ENCODE results near the gene CDH4. TPM values are rescaled to one million over a fixed set of nuclear protein-coding genes. Genes with fewer than 3 reads are reported as not detected.
A peak's percentile ranks its signal among the peaks of the same experiment; 100 is the strongest.

The CDH4 gene
- total and polyA plus RNA-seq, 4 donors = 5.8 to 24.1 (median 17.1) TPM

- Histone ChIP-seq H3K9me3 (ENCODE audit: control insufficient read depth, insufficient read depth, low read length) (no peaks in the 10 kb centered on the region), H3K27me3 (ENCODE audit: control insufficient read depth, insufficient read depth, low read length) (no peaks in the 10 kb centered on the region), H3K4me3 (ENCODE audit: low read depth, low read length) (no peak overlapping the region), H3K36me3 (ENCODE audit: control insufficient read depth, insufficient read depth, low read length) (peaks cover 2% of the 10 kb centered on the region), H3K27ac (ENCODE audit: low read depth, low read length) (no peak overlapping the region), H3K4me1 (ENCODE audit: control insufficient read depth, insufficient read depth, low read length) (peaks cover 34% of the 10 kb centered on the region)
- no peak for DNase-seq (ENCODE audit: low read depth in 4 of 6, low spot score in 6 of 6)
- 89% methylated on average over 16 of the region's 19 CpGs for WGBS (ENCODE audit: insufficient coverage)
These were observed 307.8 kb downstream of the CDH4 start for GRCh38 chr20:61559706-61560315.

DNA sequence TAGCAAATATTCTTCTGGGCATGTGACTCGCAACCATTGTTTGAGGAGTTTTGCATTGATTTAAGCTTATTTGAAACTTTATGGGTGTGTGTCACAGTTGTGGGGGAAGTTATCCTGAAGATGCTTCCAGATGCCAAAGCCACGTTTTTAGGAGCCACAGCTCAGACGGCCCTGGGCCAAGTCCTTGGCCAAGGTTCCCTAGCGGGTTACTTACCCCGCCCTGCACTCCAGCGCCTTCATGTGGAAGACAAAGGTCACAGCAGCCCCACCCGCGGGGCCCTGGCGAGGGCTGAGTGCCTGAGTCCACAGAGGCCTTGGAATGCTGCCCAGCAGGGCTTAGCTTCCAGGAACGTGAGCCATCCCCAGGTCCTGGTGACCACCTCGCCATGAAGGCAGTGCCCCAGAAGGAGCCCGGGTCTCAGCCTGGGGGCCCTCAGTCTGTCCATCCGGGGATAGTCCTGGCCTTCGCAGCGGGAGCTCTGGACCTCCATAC lies 308.3 kb downstream of the CDH4 start:
- WGBS (ENCODE audit: insufficient coverage) = 81% methylated on average over 14 of the region's 15 CpGs
- H3K27me3 ChIP-seq (ENCODE audit: control insufficient read depth, insufficient read depth, low read length) = no peaks in the 10 kb centered on the region
- no peak overlapping the region for H3K27ac ChIP-seq (ENCODE audit: low read depth, low read length)
- peaks cover 34% of the 10 kb centered on the region for H3K4me1 ChIP-seq (ENCODE audit: control insufficient read depth, insufficient read depth, low read length)
- peaks cover 2% of the 10 kb centered on the region for H3K36me3 ChIP-seq (ENCODE audit: control insufficient read depth, insufficient read depth, low read length)
- H3K9me3 ChIP-seq (ENCODE audit: control insufficient read depth, insufficient read depth, low read length) = no peaks in the 10 kb centered on the region
- DNase-seq (ENCODE audit: low read depth in 4 of 6, low spot score in 6 of 6) = no peak
- no peak overlapping the region for H3K4me3 ChIP-seq (ENCODE audit: low read depth, low read length)

- Histone ChIP-seq H3K36me3 (ENCODE audit: control insufficient read depth, insufficient read depth, low read length) (peaks cover 2% of the 10 kb centered on the region), H3K27ac (ENCODE audit: low read depth, low read length) (no peak overlapping the region)
- no peak for DNase-seq (ENCODE audit: low read depth in 4 of 6, low spot score in 6 of 6)
These were observed 309.2 kb downstream of the CDH4 start for GRCh38 chr20:61561111-61561830.

DNA sequence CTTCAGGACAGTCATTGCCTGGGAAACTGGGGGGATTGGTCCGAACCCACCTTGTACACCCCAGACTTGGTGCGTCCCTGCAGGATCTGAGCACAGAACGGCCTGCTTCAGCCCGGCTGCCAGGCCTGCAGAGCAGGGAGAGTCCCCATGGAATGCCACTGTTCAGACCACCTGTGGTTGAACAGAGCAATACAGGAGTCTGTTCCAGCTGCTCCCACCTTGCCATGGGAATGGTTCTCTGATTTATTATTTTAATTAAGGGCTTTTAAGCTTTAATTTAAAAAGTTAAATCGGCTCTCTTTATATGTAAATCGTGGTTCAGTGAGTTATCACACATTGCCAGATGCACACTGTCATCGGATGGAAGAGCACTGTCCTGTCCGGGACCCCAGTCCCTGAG lies 310.4 kb downstream of the CDH4 start:
- Histone ChIP-seq H3K27ac (ENCODE audit: low read depth, low read length) (no peak overlapping the region), H3K4me1 (ENCODE audit: control insufficient read depth, insufficient read depth, low read length) (peaks cover 33% of the 10 kb centered on the region), H3K27me3 (ENCODE audit: control insufficient read depth, insufficient read depth, low read length) (no peaks in the 10 kb centered on the region), H3K36me3 (ENCODE audit: control insufficient read depth, insufficient read depth, low read length) (peaks cover 2% of the 10 kb centered on the region), H3K9me3 (ENCODE audit: control insufficient read depth, insufficient read depth, low read length) (no peaks in the 10 kb centered on the region), H3K4me3 (ENCODE audit: low read depth, low read length) (no peak overlapping the region)
- DNase-seq (ENCODE audit: low read depth in 4 of 6, low spot score in 6 of 6) = peak in 1 of 6 donors; percentile 62
- 66% methylated on average over 8 of the region's 8 CpGs for WGBS (ENCODE audit: insufficient coverage)

More at GRCh38 chr20:61561111-61561830, 309.2 kb downstream of the CDH4 start:
- peaks cover 28% of the 10 kb centered on the region for H3K4me1 ChIP-seq (ENCODE audit: control insufficient read depth, insufficient read depth, low read length)
- H3K27me3 ChIP-seq (ENCODE audit: control insufficient read depth, insufficient read depth, low read length) = no peaks in the 10 kb centered on the region
- H3K4me3 ChIP-seq (ENCODE audit: low read depth, low read length) = no peak overlapping the region
- 80% methylated on average over 9 of the region's 10 CpGs for WGBS (ENCODE audit: insufficient coverage)
- H3K9me3 ChIP-seq (ENCODE audit: control insufficient read depth, insufficient read depth, low read length) = no peaks in the 10 kb centered on the region

- Histone ChIP-seq H3K27ac (ENCODE audit: low read depth, low read length) (no peak overlapping the region), H3K27me3 (ENCODE audit: control insufficient read depth, insufficient read depth, low read length) (no peaks in the 10 kb centered on the region), H3K36me3 (ENCODE audit: control insufficient read depth, insufficient read depth, low read length) (peaks cover 2% of the 10 kb centered on the region), H3K4me1 (ENCODE audit: control insufficient read depth, insufficient read depth, low read length) (peaks cover 33% of the 10 kb centered on the region), H3K4me3 (ENCODE audit: low read depth, low read length) (no peak overlapping the region), H3K9me3 (ENCODE audit: control insufficient read depth, insufficient read depth, low read length) (no peaks in the 10 kb centered on the region)
- WGBS (ENCODE audit: insufficient coverage) = 64% methylated on average over 16 of the region's 16 CpGs
- DNase-seq (ENCODE audit: low read depth in 4 of 6, low spot score in 6 of 6) = no peak
These were observed 310.9 kb downstream of the CDH4 start for GRCh38 chr20:61562897-61563504.

GRCh38 chr20:61564628-61565027 lies 312.6 kb downstream of the CDH4 start:
- H3K36me3 ChIP-seq (ENCODE audit: control insufficient read depth, insufficient read depth, low read length) = peaks cover 2% of the 10 kb centered on the region
- H3K4me3 ChIP-seq (ENCODE audit: low read depth, low read length) = no peak overlapping the region
- no peak for DNase-seq (ENCODE audit: low read depth in 4 of 6, low spot score in 6 of 6)
- no peak overlapping the region for H3K27ac ChIP-seq (ENCODE audit: low read depth, low read length)
- 100% methylated on average over 2 of the region's 8 CpGs for WGBS (ENCODE audit: insufficient coverage)
- no peaks in the 10 kb centered on the region for H3K27me3 ChIP-seq (ENCODE audit: control insufficient read depth, insufficient read depth, low read length)
- H3K4me1 ChIP-seq (ENCODE audit: control insufficient read depth, insufficient read depth, low read length) = peaks cover 25% of the 10 kb centered on the region
- no peaks in the 10 kb centered on the region for H3K9me3 ChIP-seq (ENCODE audit: control insufficient read depth, insufficient read depth, low read length)

- no peaks in the 10 kb centered on the region for H3K36me3 ChIP-seq (ENCODE audit: control insufficient read depth, insufficient read depth, low read length)
- H3K4me1 ChIP-seq (ENCODE audit: control insufficient read depth, insufficient read depth, low read length) = peaks cover 35% of the 10 kb centered on the region
- H3K9me3 ChIP-seq (ENCODE audit: control insufficient read depth, insufficient read depth, low read length) = no peaks in the 10 kb centered on the region
- DNase-seq (ENCODE audit: low read depth in 4 of 6, low spot score in 6 of 6) = no peak
- H3K27me3 ChIP-seq (ENCODE audit: control insufficient read depth, insufficient read depth, low read length) = no peaks in the 10 kb centered on the region
- 84% methylated on average over 11 of the region's 12 CpGs for WGBS (ENCODE audit: insufficient coverage)
- no peak overlapping the region for H3K4me3 ChIP-seq (ENCODE audit: low read depth, low read length)
- H3K27ac ChIP-seq (ENCODE audit: low read depth, low read length) = no peak overlapping the region
These were observed 313.7 kb downstream of the CDH4 start for GRCh38 chr20:61565791-61566190.

DNA sequence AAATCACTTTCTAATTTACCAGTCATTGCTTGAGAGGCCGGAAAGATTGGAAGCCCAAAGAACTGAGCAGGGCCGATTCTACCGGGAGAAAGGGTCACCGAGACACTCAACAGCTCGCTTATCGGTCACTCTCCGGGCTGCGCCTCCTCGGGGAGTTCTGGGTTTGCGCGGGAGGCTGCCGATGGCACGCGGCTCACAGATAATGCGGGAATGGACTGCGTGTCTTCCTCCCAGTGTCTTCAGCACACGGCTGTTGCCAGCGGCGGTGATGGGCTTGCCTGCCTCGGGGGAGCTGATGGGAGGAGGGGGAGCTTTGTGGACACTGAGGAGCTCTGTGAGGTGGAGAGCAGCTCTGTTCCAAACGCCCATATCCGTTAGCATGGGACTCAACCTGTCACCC lies 314.6 kb downstream of the CDH4 start:
- Histone ChIP-seq H3K9me3 (ENCODE audit: control insufficient read depth, insufficient read depth, low read length) (no peaks in the 10 kb centered on the region), H3K4me1 (ENCODE audit: control insufficient read depth, insufficient read depth, low read length) (peaks cover 42% of the 10 kb centered on the region), H3K36me3 (ENCODE audit: control insufficient read depth, insufficient read depth, low read length) (no peaks in the 10 kb centered on the region), H3K27ac (ENCODE audit: low read depth, low read length) (no peak overlapping the region), H3K27me3 (ENCODE audit: control insufficient read depth, insufficient read depth, low read length) (no peaks in the 10 kb centered on the region), H3K4me3 (ENCODE audit: low read depth, low read length) (no peak overlapping the region)
- DNase-seq (ENCODE audit: low read depth in 4 of 6, low spot score in 6 of 6) = no peak
- WGBS (ENCODE audit: insufficient coverage) = 79% methylated on average over 16 of the region's 22 CpGs

GRCh38 chr20:61567204-61567603 lies 315.1 kb downstream of the CDH4 start:
- H3K4me1 ChIP-seq (ENCODE audit: control insufficient read depth, insufficient read depth, low read length) = peaks cover 40% of the 10 kb centered on the region
- no peak overlapping the region for H3K27ac ChIP-seq (ENCODE audit: low read depth, low read length)
- H3K9me3 ChIP-seq (ENCODE audit: control insufficient read depth, insufficient read depth, low read length) = no peaks in the 10 kb centered on the region
- no peak overlapping the region for H3K4me3 ChIP-seq (ENCODE audit: low read depth, low read length)
- WGBS (ENCODE audit: insufficient coverage) = 65% methylated on average over 3 of the region's 4 CpGs
- no peak for DNase-seq (ENCODE audit: low read depth in 4 of 6, low spot score in 6 of 6)
- H3K27me3 ChIP-seq (ENCODE audit: control insufficient read depth, insufficient read depth, low read length) = no peaks in the 10 kb centered on the region
- H3K36me3 ChIP-seq (ENCODE audit: control insufficient read depth, insufficient read depth, low read length) = no peaks in the 10 kb centered on the region
